Neural progenitor cell (in vitro differentiated cells): Measurements from ENCODE around the gene SSX2IP. TPM values are rescaled to one million over a fixed set of nuclear protein-coding genes. Genes with fewer than 3 reads are reported as not detected.

Source experiments
- DNase-seq: peaks from one replicate; pipeline ENCODE4 v3.0.0-alpha.2; 2016; ENCODE audit warnings: low spot score
- H2AFZ ChIP-seq: fragments of 200-600 bp; sonication (generic); replicated peaks from 2 replicates; pipeline ENCODE4 v1.6.1; 2016; ENCODE audit warnings: antibody characterized with exemption
- H3F3A ChIP-seq: fragments of 200-600 bp; sonication (generic); 2 replicates; pipeline ENCODE4 v1.6.1; 2016; ENCODE audit warnings: antibody characterized with exemption, low read depth
- H3K27ac ChIP-seq: fragments of 200-600 bp; sonication (generic); 2 replicates; pipeline ENCODE4 v1.5.1; 2016; ENCODE audit warnings: mild to moderate bottlenecking
- H3K27me3 ChIP-seq: fragments of 200-600 bp; sonication (generic); 2 replicates; pipeline ENCODE4 v1.6.1; 2016; ENCODE audit warnings: mild to moderate bottlenecking, moderate library complexity
- H3K36me3 ChIP-seq: fragments of 200-600 bp; sonication (generic); 2 replicates; pipeline ENCODE4 v1.5.1; 2016
- H3K4me1 ChIP-seq: fragments of 200-600 bp; sonication (generic); 2 replicates; pipeline ENCODE4 v1.6.1; 2016; ENCODE audit warnings: mixed run types
- H3K4me2 ChIP-seq: fragments of 200-600 bp; sonication (generic); 2 replicates; pipeline ENCODE4 v1.6.1; 2016
- H3K4me3 ChIP-seq: fragments of 200-600 bp; sonication (generic); 2 replicates; pipeline ENCODE4 v1.5.1; 2016
- H3K79me2 ChIP-seq: fragments of 200-600 bp; sonication (generic); 2 replicates; pipeline ENCODE4 v1.6.1; 2016; ENCODE audit warnings: low read depth
- H3K9ac ChIP-seq: fragments of 200-600 bp; sonication (generic); 2 replicates; pipeline ENCODE4 v1.6.1; 2016
- H3K9me3 ChIP-seq: fragments of 200-600 bp; sonication (generic); 2 replicates; pipeline ENCODE4 v1.5.1; 2016; ENCODE audit warnings: low read depth
- H4K20me1 ChIP-seq: fragments of 200-600 bp; sonication (generic); 2 replicates; pipeline ENCODE4 v1.6.1; 2016; ENCODE audit warnings: low read depth
- H3K27ac Mint-ChIP-seq: 3 replicates; pipeline ENCODE4 v1.8.0; 2021; ENCODE audit warnings: mixed read lengths
- H3K27me3 Mint-ChIP-seq: 2 replicates; pipeline ENCODE4 v1.8.0; 2022; ENCODE audit warnings: low read depth, mild to moderate bottlenecking, inconsistent platforms, moderate library complexity, mixed read lengths; ENCODE audit not compliant: insufficient read depth
- H3K36me3 Mint-ChIP-seq: 3 replicates; pipeline ENCODE4 v1.8.0; 2021; ENCODE audit warnings: mixed read lengths
- H3K4me1 Mint-ChIP-seq: 3 replicates; pipeline ENCODE4 v1.8.0; 2021; ENCODE audit warnings: mixed read lengths
- H3K4me3 Mint-ChIP-seq: 3 replicates; pipeline ENCODE4 v1.8.0; 2021; ENCODE audit warnings: mild to moderate bottlenecking, moderate library complexity, mixed read lengths
- H3K9me3 Mint-ChIP-seq: 3 replicates; pipeline ENCODE4 v1.8.0; 2020; ENCODE audit warnings: mixed read lengths
- CTCF ChIP-seq: fragments of 200-600 bp; sonication (generic); IDR thresholded peaks from 2 replicates; pipeline ENCODE4 v1.5.1; 2017; ENCODE audit warnings: antibody characterized with exemption, mild to moderate bottlenecking
- EZH2 ChIP-seq: fragments of 200-600 bp; sonication (generic); IDR thresholded peaks from 2 replicates; pipeline ENCODE4 v1.6.1; 2017; ENCODE audit warnings: antibody characterized with exemption, mild to moderate bottlenecking, moderate library complexity
- EZH2phosphoT487 ChIP-seq: fragments of 200-600 bp; sonication (generic); IDR thresholded peaks from 2 replicates; pipeline ENCODE4 v1.6.1; 2017; ENCODE audit warnings: antibody characterized with exemption
- total RNA-seq: library from RNA; depleted of rRNA; stranded (reverse); fragments of >200 nt; gene quantifications from 2 replicates; pipeline ENCODE4 v1.2.3, GENCODE V29; 2015; ENCODE audit warnings: low replicate concordance

The SSX2IP gene
- total RNA-seq, 1 donor from 2014 or later, result 54.1 TPM

DNA sequence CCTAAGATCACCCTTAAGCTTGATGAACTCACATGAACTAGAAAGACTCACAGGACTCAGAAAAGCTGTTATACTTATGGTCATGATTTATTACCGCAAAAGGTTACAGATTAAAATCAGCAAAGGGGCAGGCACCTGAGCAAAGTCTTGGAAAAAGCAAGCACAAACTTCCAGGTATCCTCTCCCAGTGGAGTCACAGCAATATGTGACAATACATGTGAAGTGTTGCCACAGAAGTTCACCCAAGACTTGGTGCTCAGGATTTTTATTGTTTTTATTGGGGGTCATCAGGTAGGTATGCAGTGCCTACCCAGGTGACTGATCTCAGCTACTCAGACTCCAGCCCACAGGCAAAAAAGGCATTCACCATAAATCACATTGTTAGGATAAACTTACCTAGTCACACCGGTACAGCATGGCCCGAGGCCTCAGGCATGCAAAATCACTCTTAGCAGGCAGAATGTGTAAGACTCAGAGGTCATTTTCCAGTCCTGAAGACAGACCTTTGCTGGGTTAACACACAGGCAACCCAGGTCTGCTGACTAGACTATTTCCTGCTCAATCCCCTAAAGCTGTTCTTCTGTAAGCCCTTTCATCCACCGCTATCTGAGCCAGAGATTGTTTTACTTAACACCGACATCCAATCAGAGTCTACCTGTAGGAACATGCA is 55.6 kb downstream of the SSX2IP start:
- H3K4me3 Mint-ChIP-seq, result no peak overlapping the region
- H3K27ac ChIP-seq, result no peak overlapping the region
- H3K4me3 ChIP-seq, result no peak overlapping the region
- H3K4me1 ChIP-seq, result no peaks in the 10 kb centered on the region
- no peaks in the 10 kb centered on the region for H3K9me3 Mint-ChIP-seq
- no peaks in the 10 kb centered on the region for H3K27me3 ChIP-seq
- no peaks in the 10 kb centered on the region for H3F3A ChIP-seq
- no peaks in the 10 kb centered on the region for H3K36me3 Mint-ChIP-seq
- H3K79me2 ChIP-seq, result no peaks in the 10 kb centered on the region
- no peak overlapping the region for H3K4me2 ChIP-seq
- no peaks in the 10 kb centered on the region for H3K9me3 ChIP-seq
- H3K9ac ChIP-seq, result no peak overlapping the region
- H3K27ac Mint-ChIP-seq, result no peak overlapping the region
- peaks cover 12% of the 10 kb centered on the region for H3K4me1 Mint-ChIP-seq
- no peak overlapping the region for H2AFZ ChIP-seq
- no peaks in the 10 kb centered on the region for H4K20me1 ChIP-seq
- TF ChIP-seq EZH2phosphoT487 (no peak), EZH2 (no peak), CTCF (no peak)
- no peaks in the 10 kb centered on the region for H3K36me3 ChIP-seq
- peaks cover 2% of the 10 kb centered on the region for H3K27me3 Mint-ChIP-seq
- DNase-seq, result peak; percentile 2

DNA sequence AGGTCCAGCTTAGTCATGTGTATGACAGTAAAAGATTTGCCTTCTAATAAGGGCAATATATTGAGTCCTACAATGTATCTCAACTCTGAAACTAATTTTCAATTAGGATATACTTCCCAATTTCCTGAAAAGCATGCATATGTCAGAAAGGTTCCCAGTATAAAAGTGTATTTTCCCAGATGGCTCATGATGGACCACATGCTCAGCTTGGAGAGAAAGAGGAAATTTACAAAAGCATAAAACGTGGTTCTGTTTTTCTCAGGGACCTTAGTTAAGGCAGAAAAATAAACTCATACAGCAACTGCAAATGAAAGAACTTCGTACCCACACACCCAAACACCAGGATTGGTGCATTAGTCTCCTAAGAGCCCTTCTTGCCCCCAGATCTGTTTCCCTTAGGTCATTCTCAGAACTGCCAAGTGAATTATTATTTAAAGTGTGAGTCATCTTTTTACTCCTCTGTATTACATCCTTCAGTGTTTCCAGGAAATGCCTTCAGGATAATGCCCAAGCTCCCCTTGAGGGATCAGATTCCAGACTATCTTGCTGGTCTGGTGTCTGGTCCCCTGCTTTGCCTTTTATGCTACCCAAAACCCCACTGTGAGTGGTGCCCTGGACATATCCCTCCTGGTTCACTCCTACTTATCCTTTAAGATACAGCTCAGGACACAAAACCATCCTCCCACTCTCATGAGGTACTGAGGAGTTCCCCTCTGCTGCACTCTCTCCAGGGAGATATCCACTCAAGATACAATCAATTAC is 57.4 kb downstream of the SSX2IP start:
- no peaks in the 10 kb centered on the region for H3K36me3 ChIP-seq
- TF ChIP-seq CTCF, result no peak
- no peak for TF ChIP-seq EZH2phosphoT487
- TF ChIP-seq EZH2, result no peak
- H3K27me3 ChIP-seq, result no peaks in the 10 kb centered on the region
- H3K9me3 ChIP-seq, result no peaks in the 10 kb centered on the region
- no peak overlapping the region for H3K27ac Mint-ChIP-seq
- no peaks in the 10 kb centered on the region for H3K4me1 ChIP-seq
- H3K4me3 Mint-ChIP-seq, result no peak overlapping the region
- peaks cover 12% of the 10 kb centered on the region for H3K4me1 Mint-ChIP-seq
- H3K9me3 Mint-ChIP-seq, result no peaks in the 10 kb centered on the region
- H3K9ac ChIP-seq, result no peak overlapping the region
- no peaks in the 10 kb centered on the region for H3K79me2 ChIP-seq
- no peaks in the 10 kb centered on the region for H3K36me3 Mint-ChIP-seq
- no peak overlapping the region for H3K27ac ChIP-seq
- H3F3A ChIP-seq, result no peaks in the 10 kb centered on the region
- H3K4me2 ChIP-seq, result no peak overlapping the region
- H4K20me1 ChIP-seq, result no peaks in the 10 kb centered on the region
- H3K4me3 ChIP-seq, result no peak overlapping the region
- DNase-seq, result no peak
- H2AFZ ChIP-seq, result no peak overlapping the region
- H3K27me3 Mint-ChIP-seq, result peaks cover 2% of the 10 kb centered on the region

DNA sequence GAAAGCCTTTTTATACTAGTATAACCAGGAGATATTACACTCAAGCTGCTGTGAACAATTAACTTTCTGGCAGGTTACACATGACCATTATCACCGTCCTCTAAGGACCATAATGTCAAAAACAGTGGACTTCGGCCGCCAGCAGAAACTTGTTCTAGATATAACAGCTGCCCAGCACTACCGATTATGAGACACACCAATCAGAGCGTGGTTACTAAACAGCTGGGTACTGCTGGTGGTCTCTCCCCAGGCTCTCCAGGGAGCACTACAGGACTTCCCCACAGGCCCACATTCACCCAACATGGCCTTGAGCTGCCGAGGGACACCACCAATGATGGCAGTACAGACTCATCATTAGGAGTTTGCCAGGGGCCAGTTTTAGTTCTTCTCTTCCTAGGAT is 58.1 kb downstream of the SSX2IP start:
- Histone ChIP-seq H2AFZ (no peak overlapping the region), H3K9ac (no peak overlapping the region), H3K4me1 (no peaks in the 10 kb centered on the region), H3K27me3 (no peaks in the 10 kb centered on the region), H3K4me2 (no peak overlapping the region), H3K36me3 (no peaks in the 10 kb centered on the region), H3K79me2 (no peaks in the 10 kb centered on the region), H4K20me1 (no peaks in the 10 kb centered on the region), H3K4me3 (no peak overlapping the region), H3K27ac (no peak overlapping the region), H3F3A (no peaks in the 10 kb centered on the region), H3K9me3 (no peaks in the 10 kb centered on the region)
- Mint-ChIP-seq H3K4me3 (no peak overlapping the region), H3K36me3 (no peaks in the 10 kb centered on the region), H3K9me3 (no peaks in the 10 kb centered on the region), H3K4me1 (peaks cover 12% of the 10 kb centered on the region), H3K27me3 (peaks cover 2% of the 10 kb centered on the region), H3K27ac (no peak overlapping the region)
- DNase-seq, result no peak
- no peak for TF ChIP-seq EZH2phosphoT487

GRCh38 chr1:84624876-84625275 is 65.4 kb downstream of the SSX2IP start:
- Mint-ChIP-seq H3K9me3 (no peaks in the 10 kb centered on the region), H3K4me3 (no peak overlapping the region), H3K27ac (no peak overlapping the region), H3K27me3 (peaks cover 2% of the 10 kb centered on the region), H3K4me1 (peaks cover 1% of the 10 kb centered on the region), H3K36me3 (no peaks in the 10 kb centered on the region)
- Histone ChIP-seq H3F3A (peaks cover 7% of the 10 kb centered on the region), H3K4me1 (no peaks in the 10 kb centered on the region), H3K9me3 (no peaks in the 10 kb centered on the region), H3K27me3 (no peaks in the 10 kb centered on the region), H3K36me3 (no peaks in the 10 kb centered on the region), H3K9ac (no peak overlapping the region), H4K20me1 (no peaks in the 10 kb centered on the region), H3K27ac (no peak overlapping the region), H3K79me2 (no peaks in the 10 kb centered on the region), H2AFZ (no peak overlapping the region), H3K4me3 (no peak overlapping the region), H3K4me2 (no peak overlapping the region)
- no peak for TF ChIP-seq EZH2
- no peak for TF ChIP-seq CTCF
- TF ChIP-seq EZH2phosphoT487, result no peak
- DNase-seq, result no peak
